Measurements from ENCODE around the gene TBRG4. TPM values are rescaled to one million over a fixed set of nuclear protein-coding genes. Genes with fewer than 3 reads are reported as not detected.

TBRG4 gene
- total RNA-seq, 1 donor, result 80.7 TPM

GRCh38 chr7:45054442-45054841 lies 57.1 kb downstream of the TBRG4 start:
- DNase-seq (ENCODE audit: low read depth), result no peak
- H3K4me3 ChIP-seq (ENCODE audit: low read depth, low read length), result no peak overlapping the region
- TF ChIP-seq CTCF (IDR thresholded peaks at IDR 0.05; ENCODE audit: insufficient read depth, low read depth, low read length), result no peak

- H3K4me3 ChIP-seq (ENCODE audit: low read depth, low read length), result no peak overlapping the region
- no peak for TF ChIP-seq CTCF (IDR thresholded peaks at IDR 0.05; ENCODE audit: insufficient read depth, low read depth, low read length)
- no peak for DNase-seq (ENCODE audit: low read depth)
Observed at GRCh38 chr7:45053941-45054340, 57.6 kb downstream of the TBRG4 start.

- DNase-seq (ENCODE audit: low read depth), result no peak
- no peak overlapping the region for H3K4me3 ChIP-seq (ENCODE audit: low read depth, low read length)
- TF ChIP-seq CTCF (IDR thresholded peaks at IDR 0.05; ENCODE audit: insufficient read depth, low read depth, low read length), result no peak
Observed at GRCh38 chr7:45053401-45053800, 58.1 kb downstream of the TBRG4 start.

GRCh38 chr7:45052011-45052410 lies 59.5 kb downstream of the TBRG4 start:
- no peak for DNase-seq (ENCODE audit: low read depth)
- TF ChIP-seq CTCF (IDR thresholded peaks at IDR 0.05; ENCODE audit: insufficient read depth, low read depth, low read length), result no peak
- H3K4me3 ChIP-seq (ENCODE audit: low read depth, low read length), result no peak overlapping the region

GRCh38 chr7:45050198-45050597 lies 61.3 kb downstream of the TBRG4 start:
- no peak for TF ChIP-seq CTCF (IDR thresholded peaks at IDR 0.05; ENCODE audit: insufficient read depth, low read depth, low read length)
- DNase-seq (ENCODE audit: low read depth), result no peak
- no peak overlapping the region for H3K4me3 ChIP-seq (ENCODE audit: low read depth, low read length)

Small RNA genes within 50 kb of the gene (small RNA-seq; reads per million reads assigned to genes)
- gene SNORA5A (71.8 reads per million, percentile 96 among the genes with 10 or more reads in this experiment), gene SNORA5B (not detected), gene SNORA5C (29.4 reads per million, percentile 95 among the genes with 10 or more reads in this experiment)

Other genes with a start within 250 kb of the TBRG4 start
- gene PURB, start 226.2 kb downstream of the TBRG4 start, total RNA-seq, result 24.5 and 29.8 TPM in 2 replicates
- under 0.01 TPM in 2 replicates for gene MYO1G, start 132.7 kb downstream of the TBRG4 start, total RNA-seq
- gene CCM2, start 111.5 kb downstream of the TBRG4 start, total RNA-seq, result 41.9 and 45.4 TPM in 2 replicates
- 2.6 and 3.9 TPM in 2 replicates for gene NACAD, start 22.7 kb downstream of the TBRG4 start, total RNA-seq
- not detected in 2 replicates for gene RAMP3, start 46.1 kb upstream of the TBRG4 start, total RNA-seq